ENCODE results near the gene SVIL. TPM values are rescaled to one million over a fixed set of nuclear protein-coding genes. Genes with fewer than 3 reads are reported as not detected.

Gene SVIL
- total and polyA plus RNA-seq, 2 experiments from 2014 or later: 5.9 to 7.3 TPM

DNA sequence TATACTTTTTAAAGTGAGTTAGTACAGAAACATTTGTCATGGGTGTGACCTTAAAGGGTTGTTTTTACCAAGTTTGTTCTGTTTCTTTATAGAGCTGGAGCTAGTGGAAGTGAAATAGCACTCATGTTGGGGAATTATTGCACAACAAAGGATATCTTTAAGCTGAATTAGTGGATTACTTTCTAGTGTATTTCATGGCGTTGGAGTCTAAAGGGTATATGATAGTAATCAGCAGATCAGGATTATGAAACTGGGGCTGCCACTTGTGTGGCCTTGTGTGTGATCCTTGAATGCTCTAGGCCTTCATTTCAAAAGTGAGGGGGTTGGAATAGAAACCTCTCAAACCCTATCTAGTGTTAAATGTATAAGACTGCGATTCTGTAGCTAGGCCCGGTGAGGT is 222.3 kb downstream of the SVIL start:
- Histone ChIP-seq H3F3A (ENCODE audit: insufficient read depth) (peaks cover 13% of the 10 kb centered on the region), H3K9me2 (ENCODE audit: insufficient read depth) (no peaks in the 10 kb centered on the region), H3K27me3 (replicated peaks; ENCODE audit: insufficient read depth) (no peaks in the 10 kb centered on the region), H3K4me3 (0 out of 2 replicates have a peak overlapping the region, but pooled peaks have one; percentile 10), H3K79me2 (ENCODE audit: insufficient read depth) (peaks cover 78% of the 10 kb centered on the region), H3K4me2 (ENCODE audit: unreplicated experiment) (no peak overlapping the region), H2AFZ (no peak overlapping the region), H3K27ac (peak overlapping the region; percentile 12), H3K9me3 (ENCODE audit: low read depth) (no peaks in the 10 kb centered on the region), H4K20me1 (ENCODE audit: insufficient read depth) (peaks cover 17% of the 10 kb centered on the region), H3K36me3 (ENCODE audit: low read depth) (peaks cover 11% of the 10 kb centered on the region), H3K4me1 (ENCODE audit: insufficient read depth) (peaks cover 32% of the 10 kb centered on the region), H3K9ac (no peak overlapping the region)
- DNase-seq: peak; percentile 42
- TF ChIP-seq EZH2phosphoT487 (IDR thresholded peaks at IDR 0.05; ENCODE audit: insufficient read depth, low read depth) (no peak), EZH2 (IDR thresholded peaks at IDR 0.05; ENCODE audit: insufficient read depth, poor library complexity, severe bottlenecking) (no peak)
- WGBS, 2 experiments (ENCODE audit: low coverage in 1 of 2, low lambda C conversion rate in 2 of 2, missing lambda C conversion rate in 2 of 2): 84 to 88% methylated on average over 3 of the region's 3 CpGs
- in situ Hi-C loops (cut with MboI): no loop called here

- Histone ChIP-seq H3F3A (ENCODE audit: insufficient read depth) (peaks cover 13% of the 10 kb centered on the region), H3K9me3 (ENCODE audit: low read depth) (no peaks in the 10 kb centered on the region), H2AFZ (no peak overlapping the region), H3K36me3 (ENCODE audit: low read depth) (peaks cover 7% of the 10 kb centered on the region), H3K4me2 (ENCODE audit: unreplicated experiment) (peak overlapping the region; percentile 84), H3K9me2 (ENCODE audit: insufficient read depth) (no peaks in the 10 kb centered on the region), H4K20me1 (ENCODE audit: insufficient read depth) (peaks cover 17% of the 10 kb centered on the region), H3K4me3 (0 out of 2 replicates have a peak overlapping the region, but pooled peaks have one; percentile 90), H3K9ac (no peak overlapping the region), H3K27me3 (replicated peaks; ENCODE audit: insufficient read depth) (no peaks in the 10 kb centered on the region), H3K4me1 (ENCODE audit: insufficient read depth) (peaks cover 32% of the 10 kb centered on the region), H3K79me2 (ENCODE audit: insufficient read depth) (peaks cover 71% of the 10 kb centered on the region), H3K27ac (peak overlapping the region; percentile 12)
- 96 to 97% methylated on average over 10 of the region's 10 CpGs for WGBS, 2 experiments (ENCODE audit: low coverage in 1 of 2, low lambda C conversion rate in 2 of 2, missing lambda C conversion rate in 2 of 2)
- in situ Hi-C loops (cut with MboI): no loop called here
- no peak for DNase-seq
- no peak for TF ChIP-seq EZH2phosphoT487 (IDR thresholded peaks at IDR 0.05; ENCODE audit: insufficient read depth, low read depth)
- no peak for TF ChIP-seq EZH2 (IDR thresholded peaks at IDR 0.05; ENCODE audit: insufficient read depth, poor library complexity, severe bottlenecking)
Measured at GRCh38 chr10:29411666-29412315, 223.0 kb downstream of the SVIL start.

DNA sequence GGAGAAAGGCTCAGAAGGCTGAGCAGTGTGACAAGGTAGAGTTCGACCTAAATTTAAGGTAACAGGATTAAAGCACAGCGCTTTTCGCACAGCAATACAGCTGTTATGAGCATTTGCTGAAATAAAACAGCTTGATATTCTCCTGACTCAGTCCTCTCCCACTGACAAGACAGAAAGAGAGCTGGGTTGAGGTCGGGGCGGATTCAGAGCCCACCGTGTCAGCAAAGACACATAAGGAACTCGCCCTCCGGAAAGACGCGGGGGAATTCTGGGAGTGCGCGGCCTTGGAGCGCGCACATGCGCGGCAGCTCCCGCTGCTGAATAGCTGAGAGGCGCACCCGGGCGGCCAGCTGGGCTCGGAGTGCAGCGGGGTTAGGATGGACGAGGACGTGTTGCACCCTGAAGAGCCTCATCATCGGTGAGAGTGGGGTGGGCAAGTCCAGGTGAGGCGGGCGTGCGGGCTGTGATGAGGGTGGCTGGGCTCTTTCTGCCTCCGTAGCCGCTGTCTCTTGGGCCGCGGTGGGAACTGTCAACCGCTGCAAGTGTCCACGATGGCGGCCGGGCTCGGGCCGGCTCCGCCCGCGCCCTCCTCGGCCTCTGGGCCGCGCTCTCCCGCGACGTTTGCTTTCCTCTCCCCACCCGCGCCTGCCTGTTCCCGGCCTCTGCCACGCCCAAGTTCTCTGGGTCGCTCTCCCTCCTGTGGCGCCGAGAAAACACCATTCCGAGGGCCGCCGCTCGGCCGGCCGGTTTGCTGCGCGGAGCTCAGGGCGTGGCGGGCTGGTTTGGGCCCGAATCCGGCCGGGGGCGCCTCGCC is 225.3 kb downstream of the SVIL start:
- Histone ChIP-seq H3K4me1 (ENCODE audit: insufficient read depth) (peaks cover 27% of the 10 kb centered on the region), H3K9me3 (ENCODE audit: low read depth) (no peaks in the 10 kb centered on the region), H3K4me2 (ENCODE audit: unreplicated experiment) (peak overlapping the region; percentile 84), H3K79me2 (ENCODE audit: insufficient read depth) (peaks cover 47% of the 10 kb centered on the region), H3K27ac (peak overlapping the region; percentile 78), H3K27me3 (replicated peaks; ENCODE audit: insufficient read depth) (no peaks in the 10 kb centered on the region), H3K9ac (peak overlapping the region; percentile 94), H3K4me3 (peak overlapping the region; percentile 90), H3F3A (ENCODE audit: insufficient read depth) (peaks cover 13% of the 10 kb centered on the region), H3K36me3 (ENCODE audit: low read depth) (no peaks in the 10 kb centered on the region), H4K20me1 (ENCODE audit: insufficient read depth) (peaks cover 8% of the 10 kb centered on the region), H2AFZ (peak overlapping the region; percentile 99), H3K9me2 (ENCODE audit: insufficient read depth) (no peaks in the 10 kb centered on the region)
- 2 to 3% methylated on average over 47 to 59 of the region's 69 CpGs for WGBS, 2 experiments (ENCODE audit: low coverage in 1 of 2, low lambda C conversion rate in 2 of 2, missing lambda C conversion rate in 2 of 2)
- in situ Hi-C loops (cut with MboI): no loop called here
- TF ChIP-seq EZH2phosphoT487 (IDR thresholded peaks at IDR 0.05; ENCODE audit: insufficient read depth, low read depth) (no peak), EZH2 (IDR thresholded peaks at IDR 0.05; ENCODE audit: insufficient read depth, poor library complexity, severe bottlenecking) (no peak)
- DNase-seq: peak; percentile 86

DNA sequence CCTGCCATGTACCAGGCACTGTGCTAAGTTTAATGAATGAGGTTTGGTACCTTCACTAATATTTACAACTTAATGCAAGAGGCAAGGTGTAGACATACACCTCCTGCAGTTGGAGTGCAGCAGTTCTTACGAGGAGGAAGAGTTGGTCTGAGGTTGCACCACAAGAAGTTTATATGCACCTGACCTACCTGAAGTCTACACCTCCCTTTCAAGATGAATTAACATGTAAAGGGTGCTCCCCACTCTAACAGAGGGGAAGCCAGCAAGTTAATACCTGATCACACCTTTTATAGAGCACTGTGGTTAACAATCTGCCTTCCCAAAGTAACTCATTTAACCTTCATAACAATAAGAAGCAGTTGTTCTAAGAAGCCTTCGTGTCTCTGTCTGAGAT is 225.9 kb downstream of the SVIL start:
- 50 to 51% methylated on average over 2 of the region's 2 CpGs for WGBS, 2 experiments (ENCODE audit: low coverage in 1 of 2, low lambda C conversion rate in 2 of 2, missing lambda C conversion rate in 2 of 2)
- Histone ChIP-seq H3K27me3 (replicated peaks; ENCODE audit: insufficient read depth) (no peaks in the 10 kb centered on the region), H3K9me3 (ENCODE audit: low read depth) (no peaks in the 10 kb centered on the region), H3K79me2 (ENCODE audit: insufficient read depth) (peaks cover 41% of the 10 kb centered on the region), H3K9ac (peak overlapping the region; percentile 94), H3K4me3 (peak overlapping the region; percentile 90), H3K27ac (peak overlapping the region; percentile 78), H3F3A (ENCODE audit: insufficient read depth) (peaks cover 13% of the 10 kb centered on the region), H3K4me1 (ENCODE audit: insufficient read depth) (peaks cover 25% of the 10 kb centered on the region), H2AFZ (peak overlapping the region; percentile 99), H3K4me2 (ENCODE audit: unreplicated experiment) (peak overlapping the region; percentile 84), H3K36me3 (ENCODE audit: low read depth) (no peaks in the 10 kb centered on the region), H3K9me2 (ENCODE audit: insufficient read depth) (no peaks in the 10 kb centered on the region), H4K20me1 (ENCODE audit: insufficient read depth) (peaks cover 6% of the 10 kb centered on the region; the same call in 1 of the 2 replicates)
- no peak for DNase-seq
- TF ChIP-seq EZH2 (IDR thresholded peaks at IDR 0.05; ENCODE audit: insufficient read depth, poor library complexity, severe bottlenecking) (no peak), EZH2phosphoT487 (IDR thresholded peaks at IDR 0.05; ENCODE audit: insufficient read depth, low read depth) (no peak)
- in situ Hi-C loops (cut with MboI): no loop called here

MicroRNAs encoded within 50 kb of the gene (microRNA counts, 767-probe panel; counts per million panel counts)
- 447 counts per million, percentile 86 among the panel's probes with 10 or more counts for microRNA hsa-miR-604
- microRNA hsa-miR-938: 447 counts per million, percentile 86 among the panel's probes with 10 or more counts

Small RNA genes within 50 kb of the gene (microRNA-seq; reads per million reads assigned to microRNA genes)
- not detected for gene MIR604 (ENCODE audit: borderline number of aligned reads)
- not detected for gene MIR938 (ENCODE audit: borderline number of aligned reads)

Small RNA genes within 50 kb of the gene (small RNA-seq; reads per million reads assigned to genes)
- gene MIR604 (ENCODE audit: low read depth, low replicate concordance) (not detected), gene MIR938 (ENCODE audit: low read depth, low replicate concordance) (not detected), gene RF00105 (ENCODE audit: low read depth, low replicate concordance) (not detected)

All from GM23248 (cell line).